Measurements from ENCODE around the gene OR10J1. TPM values are rescaled to one million over a fixed set of nuclear protein-coding genes. Genes with fewer than 3 reads are reported as not detected.
"Not testable (repeated sequence)": the region's sequence is repeated elsewhere in the genome, so short reads cannot be mapped to it uniquely, and the experiment has no call there.

The OR10J1 gene
- under 1 TPM in 1 of 10 donors, not detected in 9; 0.03 TPM for polyA plus RNA-seq (ENCODE audit: insufficient read length in 10 of 10)
- long read RNA-seq, donor 1: 0 reads
- long read RNA-seq, donor 2: 0 reads
- long read RNA-seq, donor 3: 0 reads
- long read RNA-seq, donor 4: 0 reads
- long read RNA-seq, donor 5: 0 reads
- long read RNA-seq, donor 6: 0 reads
- long read RNA-seq, donor 7: 0 reads
- long read RNA-seq, donor 8: 0 reads
- long read RNA-seq, donor 9: 0 reads

DNA sequence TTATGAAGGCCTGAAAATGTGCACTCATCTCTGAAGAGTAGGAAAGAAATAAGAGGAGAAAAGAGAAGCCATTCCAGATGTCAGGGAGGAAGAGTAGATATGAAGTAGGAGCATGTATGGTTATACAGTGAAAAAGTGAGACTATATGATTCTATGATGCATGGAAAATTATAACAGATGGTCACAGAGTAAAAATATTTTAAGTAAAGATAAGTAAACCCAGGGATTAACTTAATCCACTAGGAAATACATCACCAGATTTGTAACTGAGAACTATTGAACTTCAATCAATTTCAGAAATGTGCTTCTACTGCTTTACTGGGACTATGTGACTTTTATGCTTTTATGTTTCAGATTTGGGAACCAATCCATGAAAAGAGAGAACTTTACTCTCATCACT is at the start of gene OR10J1:
Gene OR10J1, plus strand, starts transcription at position 301 of the 400 bp plus-strand sequence. Its CDS starts 70 bp downstream, at position 371.
- DNase-seq: no peak

DNA sequence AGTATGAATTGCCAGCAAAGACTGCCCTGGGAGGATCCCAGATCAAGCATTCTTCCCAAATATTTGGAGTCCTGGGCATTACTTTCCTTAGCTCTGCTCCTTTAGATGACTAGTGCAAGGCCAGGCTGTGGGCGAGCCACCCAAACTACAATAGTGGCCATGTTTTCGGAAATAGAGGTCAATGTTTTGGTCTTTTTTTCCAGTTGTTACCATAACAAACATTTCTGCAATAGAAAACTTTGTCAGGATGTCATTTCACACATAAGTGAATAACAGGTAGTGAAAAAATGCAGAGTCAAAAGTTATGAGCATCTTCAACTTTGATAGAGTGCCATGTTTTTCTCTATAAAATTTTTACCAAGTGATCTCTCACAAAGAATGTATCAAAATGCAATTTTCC is 32.7 kb upstream of the OR10J1 start:
- no peak for DNase-seq

DNA sequence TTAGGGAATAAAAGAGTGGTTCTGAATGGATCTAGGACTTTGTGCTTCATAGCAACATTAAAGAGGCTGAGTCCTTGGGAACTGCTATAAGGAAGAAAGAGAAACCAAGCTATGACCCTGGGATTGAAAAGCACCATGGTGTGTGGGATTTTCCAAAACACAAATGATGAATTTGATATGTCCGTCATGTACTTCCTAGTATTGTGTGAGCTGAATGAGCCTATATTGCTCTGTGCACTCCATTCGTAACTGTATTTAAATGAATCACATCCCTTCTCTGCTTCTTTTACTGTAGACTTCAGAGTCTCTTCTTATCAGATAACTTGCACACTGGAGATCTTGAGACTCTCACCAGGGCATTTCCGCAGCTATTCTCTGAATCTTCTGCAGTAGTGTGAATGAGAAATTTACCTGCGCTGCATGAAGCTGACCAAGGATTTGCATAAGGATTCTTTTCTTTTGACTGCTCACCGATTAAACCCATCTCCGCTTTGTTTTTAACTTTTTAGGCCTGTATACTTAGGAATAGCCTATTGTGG is 30.6 kb upstream of the OR10J1 start:
- DNase-seq: no peak

- DNase-seq: no peak
Observed at GRCh38 chr1:159421821-159422220, 17.7 kb upstream of the OR10J1 start.

GRCh38 chr1:159428536-159428935 is 11.0 kb upstream of the OR10J1 start:
- no peak for DNase-seq

DNA sequence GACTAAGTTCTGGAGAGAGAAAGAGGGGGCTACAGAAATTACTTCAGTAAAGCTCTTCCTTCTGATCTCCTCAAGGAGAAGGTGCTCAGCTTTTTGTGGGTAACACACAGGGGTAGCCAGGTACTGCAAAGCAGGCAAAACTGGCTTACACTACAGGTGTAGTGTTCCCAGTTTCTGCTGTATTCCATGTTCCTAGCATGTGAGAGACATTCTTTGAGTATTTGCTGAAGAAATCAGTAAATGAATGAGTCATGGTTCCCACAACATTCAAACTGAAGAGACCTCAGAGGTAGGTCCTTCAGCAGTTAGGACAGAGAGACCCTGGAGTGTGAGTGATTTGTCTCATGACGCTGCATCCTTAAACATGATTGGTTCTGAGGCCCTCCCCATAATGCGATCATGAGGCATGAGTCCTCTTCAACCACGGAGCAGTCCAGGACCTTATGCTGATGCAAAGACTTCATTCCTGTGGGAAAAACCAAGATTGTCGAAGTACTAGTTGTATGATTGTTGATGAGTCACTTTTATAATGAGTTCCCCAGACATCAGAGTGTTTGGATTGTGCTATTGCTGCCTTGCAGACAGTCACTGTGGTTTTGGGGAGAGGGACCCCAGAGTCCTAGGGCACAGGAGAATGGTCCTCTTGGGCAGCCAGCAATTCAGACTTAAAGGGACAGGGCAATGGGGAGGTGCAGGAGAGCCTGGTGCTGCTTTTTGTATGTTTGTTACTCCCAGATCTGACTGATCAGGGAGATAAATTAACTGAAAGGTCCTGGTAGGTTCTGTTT is 10.3 kb upstream of the OR10J1 start:
- peak in 1 of 3 donors; percentile 41 for DNase-seq

DNA sequence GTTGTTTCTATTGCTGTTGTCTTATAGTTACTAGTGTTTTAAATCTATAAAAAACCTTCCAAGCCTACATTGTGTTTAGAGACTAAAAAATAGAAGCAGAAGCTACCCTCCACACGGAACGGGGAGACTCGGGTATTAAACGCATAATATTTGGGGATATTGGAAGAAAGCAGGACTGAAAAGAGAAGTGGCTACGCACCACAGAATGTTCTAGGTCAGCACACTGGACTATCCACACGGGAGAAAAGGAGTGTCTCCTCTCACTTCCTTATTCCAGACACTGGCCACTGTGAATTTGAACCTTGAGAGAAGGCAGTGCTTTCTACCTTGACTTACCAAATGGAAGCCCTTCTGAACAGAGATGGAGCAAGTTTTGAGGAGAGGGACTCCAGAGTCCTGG is 8.5 kb upstream of the OR10J1 start:
- DNase-seq: peak in 1 of 3 donors; percentile 2

GRCh38 chr1:159431904-159432303 is 7.6 kb upstream of the OR10J1 start, which contains the start of gene OR10J4:
Gene OR10J4, plus strand, starts transcription at chr1:159432204.
- no peak for DNase-seq

- peak in 1 of 3 donors; percentile 5 for DNase-seq
Observed at GRCh38 chr1:159436469-159436868, 3.1 kb upstream of the OR10J1 start.

- no peak for DNase-seq
Observed at GRCh38 chr1:159441360-159441759, 1.8 kb downstream of the OR10J1 start.

GRCh38 chr1:159442428-159442827 is 2.9 kb downstream of the OR10J1 start:
- DNase-seq: no peak

DNA sequence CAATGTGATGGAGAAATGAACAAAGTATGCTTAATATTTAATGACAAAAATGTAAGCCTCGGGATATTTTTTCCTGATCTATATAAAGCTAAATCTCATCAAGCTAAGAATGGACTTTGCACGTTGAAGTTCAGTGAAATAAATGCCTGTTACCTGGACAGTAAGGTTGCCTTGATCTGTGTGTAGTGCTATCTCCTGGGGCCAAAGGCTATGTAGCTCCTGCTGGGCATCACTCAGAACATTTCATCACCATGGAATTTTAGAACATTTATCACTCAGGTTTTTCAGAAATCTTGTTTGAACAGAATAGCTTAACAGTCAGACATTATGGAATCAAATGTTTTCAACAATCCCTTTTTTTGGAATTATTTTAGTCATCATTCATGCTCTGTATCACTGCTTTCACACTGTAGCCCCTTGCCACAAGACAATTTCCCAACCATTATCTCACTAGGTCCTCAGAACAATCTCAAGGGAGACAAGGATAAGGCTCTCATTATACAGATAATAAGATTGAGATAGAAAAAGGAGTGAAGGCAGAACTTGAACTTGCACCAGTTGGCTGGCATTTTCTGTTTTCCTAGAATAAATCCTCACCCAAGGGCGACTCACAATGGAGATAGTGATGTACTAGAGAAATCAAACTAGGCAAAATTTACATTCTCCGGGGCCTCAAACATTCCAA is 3.7 kb downstream of the OR10J1 start:
- no peak for DNase-seq

DNA sequence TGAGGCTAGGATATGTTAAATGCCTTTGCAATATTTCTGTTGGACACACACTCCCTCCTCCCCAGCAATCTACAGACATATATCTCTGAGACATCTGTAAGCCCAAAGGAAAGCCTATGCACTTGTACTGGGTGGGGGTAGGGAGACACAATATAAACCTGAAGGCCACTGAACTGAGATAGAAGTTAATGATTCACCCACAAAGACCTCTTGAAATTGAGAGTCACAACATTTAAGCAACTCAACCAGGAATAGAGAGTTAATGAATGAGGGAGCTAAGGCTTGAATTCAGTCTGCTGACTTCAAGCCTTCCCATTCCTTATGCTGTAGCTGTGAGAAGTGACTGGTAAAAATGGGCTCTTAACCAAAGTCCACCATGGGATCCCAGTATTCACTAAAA is 5.0 kb downstream of the OR10J1 start:
- DNase-seq: no peak

GRCh38 chr1:159448181-159448580 is 8.7 kb downstream of the OR10J1 start:
- no peak for DNase-seq

- not testable (repeated sequence) for DNase-seq
Observed at GRCh38 chr1:159449605-159450004, 10.1 kb downstream of the OR10J1 start.

DNA sequence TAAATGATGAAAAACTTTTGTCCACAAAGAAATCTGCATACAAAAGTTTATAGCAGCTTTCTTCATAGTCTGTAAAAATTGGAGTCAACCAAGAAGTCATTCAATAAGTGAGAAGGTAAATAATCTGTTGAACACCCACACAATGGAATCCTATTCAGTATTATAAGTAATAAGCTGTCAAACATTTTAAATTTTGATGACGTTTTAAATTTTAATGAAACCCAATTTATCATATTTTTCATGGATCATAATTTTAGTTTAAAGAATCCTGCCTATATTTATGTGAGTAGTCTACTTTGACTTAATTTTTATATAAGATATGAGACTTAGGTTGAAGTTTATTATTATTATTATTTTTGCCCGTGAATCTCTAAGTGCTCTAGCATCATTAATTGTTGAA is 20.0 kb downstream of the OR10J1 start:
- DNase-seq: no peak

- no peak for DNase-seq
Observed at GRCh38 chr1:159465191-159465603, 25.7 kb downstream of the OR10J1 start.

- no peak for DNase-seq
Observed at GRCh38 chr1:159468321-159468720, 28.8 kb downstream of the OR10J1 start.

GRCh38 chr1:159469921-159470533 is 30.5 kb downstream of the OR10J1 start:
- no peak for DNase-seq

DNA sequence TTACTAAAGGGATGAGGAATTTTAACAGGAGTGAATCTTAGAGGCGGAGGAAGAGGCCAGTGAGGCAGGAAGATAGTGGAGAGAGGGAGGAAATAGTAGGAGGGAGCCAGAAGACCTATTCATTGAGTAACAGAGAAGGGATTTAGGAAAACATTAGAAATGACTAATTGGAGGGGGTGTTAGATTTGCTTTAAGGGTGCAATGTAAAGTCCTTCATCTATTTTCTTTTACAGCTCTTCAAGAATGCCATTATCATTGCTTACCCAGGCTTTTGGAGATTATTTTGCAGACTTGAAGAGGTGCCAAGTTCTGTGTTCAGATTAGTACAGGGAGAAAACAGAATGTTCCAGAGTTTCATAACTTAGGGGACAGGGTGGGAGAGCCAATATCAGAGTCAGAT is 33.8 kb downstream of the OR10J1 start:
- DNase-seq: no peak

GRCh38 chr1:159474926-159475325 is 35.4 kb downstream of the OR10J1 start:
- DNase-seq: no peak

GRCh38 chr1:159483501-159483900 is 44.0 kb downstream of the OR10J1 start:
- no peak for DNase-seq

All from muscle of back (tissue), 13 donors.